ENCODE data around the gene OR52L1. TPM values are rescaled to one million over a fixed set of nuclear protein-coding genes. Genes with fewer than 3 reads are reported as not detected.

The OR52L1 gene
- total RNA-seq: not detected in 2 replicates

GRCh38 chr11:5986885-5987284 is at the start of gene OR52L1:
Gene OR52L1 (minus strand): TSS chr11:5986985. CDS start chr11:5986930, 55 bp downstream.

GRCh38 chr11:6030708-6031405 is 44.1 kb upstream of the OR52L1 start, which contains the start of gene OR56A1:
Gene OR56A1 (minus strand): TSS chr11:6030758. CDS start chr11:6027692, 3,066 bp downstream.

GRCh38 chr11:6006846-6007245 is 20.1 kb upstream of the OR52L1 start, which contains the start of gene OR56A4:
Gene OR56A4 (minus strand): TSS chr11:6006946. CDS start chr11:6002992, 3,954 bp downstream.

GRCh38 chr11:5968394-5968793 is 18.4 kb downstream of the OR52L1 start, which contains the start of gene OR56A5:
Gene OR56A5 (minus strand): TSS chr11:5968494. CDS start chr11:5968494, 0 bp downstream.

GRCh38 chr11:5941951-5942350 is 44.8 kb downstream of the OR52L1 start, which contains the start of gene OR56A3:
Gene OR56A3 (plus strand): TSS chr11:5942251. CDS start chr11:5947347, 5,096 bp downstream.

Other genes with a start within 250 kb of the OR52L1 start
- gene OR52N4, start 232.7 kb downstream of the OR52L1 start, total RNA-seq: not detected in 2 replicates
- not detected in 2 replicates for gene OR52N5, start 203.6 kb downstream of the OR52L1 start, total RNA-seq
- not detected in 2 replicates for gene OR52N1, start 195.7 kb downstream of the OR52L1 start, total RNA-seq
- not detected in 2 replicates for gene OR52N2, start 178.1 kb downstream of the OR52L1 start, total RNA-seq
- not detected in 2 replicates for gene OR52E6, start 145.1 kb downstream of the OR52L1 start, total RNA-seq
- not detected in 2 replicates for gene OR52E8, start 129.3 kb downstream of the OR52L1 start, total RNA-seq
- not detected in 2 replicates for gene OR52E4, start 106.4 kb downstream of the OR52L1 start, total RNA-seq
- not detected in 2 replicates for gene OR52E5, start 93.8 kb downstream of the OR52L1 start, total RNA-seq
- not detected in 2 replicates for gene OR56A3, start 44.7 kb downstream of the OR52L1 start, total RNA-seq
- not detected in 2 replicates for gene OR56A5, start 18.5 kb downstream of the OR52L1 start, total RNA-seq
- gene OR56A4, start 20.0 kb upstream of the OR52L1 start, total RNA-seq: not detected in 2 replicates
- not detected in 2 replicates for gene OR56A1, start 43.8 kb upstream of the OR52L1 start, total RNA-seq
- gene OR56B4, start 120.7 kb upstream of the OR52L1 start, total RNA-seq: not detected in 2 replicates
- gene OR52B2, start 183.3 kb upstream of the OR52L1 start, total RNA-seq: not detected in 2 replicates
- gene OR52W1, start 212.2 kb upstream of the OR52L1 start, total RNA-seq: not detected in 2 replicates
- not detected in 2 replicates for gene C11orf42, start 218.6 kb upstream of the OR52L1 start, total RNA-seq
- gene FHIP1B, start 247.7 kb upstream of the OR52L1 start, total RNA-seq: 21.1 and 25.6 TPM in 2 replicates

Data from epithelial cell of alveolus of lung (primary cell).